ENCODE results near the gene SMS. TPM values are rescaled to one million over a fixed set of nuclear protein-coding genes. Genes with fewer than 3 reads are reported as not detected.

The SMS gene
- total and polyA plus RNA-seq, 10 of the 15 experiments (the other 5 are each of a cell fraction or from before 2014, with no cell fraction given), result 55.8 to 156 (median 114) TPM

DNA sequence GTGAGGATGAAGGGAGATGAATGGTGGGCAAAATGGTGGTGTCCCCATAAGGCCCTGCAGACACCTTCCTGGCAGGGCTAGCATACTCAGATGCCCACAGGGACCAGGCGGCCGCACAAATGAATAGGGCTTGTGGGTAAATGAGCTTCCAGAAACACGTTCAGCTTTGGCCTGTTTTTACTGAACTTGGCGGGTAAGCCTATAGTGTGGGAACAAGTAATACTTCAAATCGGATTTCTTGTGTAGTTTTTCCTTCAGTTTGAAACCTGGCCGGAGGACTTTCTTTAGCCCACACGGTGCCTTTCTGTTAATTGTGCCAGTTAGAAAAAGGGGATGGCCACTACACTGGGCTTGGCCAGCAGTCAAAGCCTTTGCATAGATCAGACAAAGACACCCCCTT, 22.8 kb downstream of the SMS start (continued):
- TF ChIP-seq CEBPB (IDR thresholded peaks at IDR 0.05; ENCODE audit: borderline replicate concordance in 1 of 2, low read depth in 2 of 2, low read length in 2 of 2) (no peak), LARP7 (IDR thresholded peaks at IDR 0.05) (no peak), MEF2A (IDR thresholded peaks at IDR 0.05; ENCODE audit: insufficient read depth, low read depth, low read length) (no peak), HDAC6 (IDR thresholded peaks at IDR 0.05; ENCODE audit: unreplicated experiment) (no peak), EZH2 (IDR thresholded peaks at IDR 0.05; ENCODE audit: borderline replicate concordance, control insufficient read depth, low read depth, low read length) (no peak)
- TF ChIP-seq, protein P1, sequence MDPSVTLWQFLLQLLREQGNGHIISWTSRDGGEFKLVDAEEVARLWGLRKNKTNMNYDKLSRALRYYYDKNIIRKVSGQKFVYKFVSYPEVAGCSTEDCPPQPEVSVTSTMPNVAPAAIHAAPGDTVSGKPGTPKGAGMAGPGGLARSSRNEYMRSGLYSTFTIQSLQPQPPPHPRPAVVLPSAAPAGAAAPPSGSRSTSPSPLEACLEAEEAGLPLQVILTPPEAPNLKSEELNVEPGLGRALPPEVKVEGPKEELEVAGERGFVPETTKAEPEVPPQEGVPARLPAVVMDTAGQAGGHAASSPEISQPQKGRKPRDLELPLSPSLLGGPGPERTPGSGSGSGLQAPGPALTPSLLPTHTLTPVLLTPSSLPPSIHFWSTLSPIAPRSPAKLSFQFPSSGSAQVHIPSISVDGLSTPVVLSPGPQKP (IDR thresholded peaks at IDR 0.05; ENCODE audit: low read depth, low read length), result no peak
- TF ChIP-seq, protein P2, sequence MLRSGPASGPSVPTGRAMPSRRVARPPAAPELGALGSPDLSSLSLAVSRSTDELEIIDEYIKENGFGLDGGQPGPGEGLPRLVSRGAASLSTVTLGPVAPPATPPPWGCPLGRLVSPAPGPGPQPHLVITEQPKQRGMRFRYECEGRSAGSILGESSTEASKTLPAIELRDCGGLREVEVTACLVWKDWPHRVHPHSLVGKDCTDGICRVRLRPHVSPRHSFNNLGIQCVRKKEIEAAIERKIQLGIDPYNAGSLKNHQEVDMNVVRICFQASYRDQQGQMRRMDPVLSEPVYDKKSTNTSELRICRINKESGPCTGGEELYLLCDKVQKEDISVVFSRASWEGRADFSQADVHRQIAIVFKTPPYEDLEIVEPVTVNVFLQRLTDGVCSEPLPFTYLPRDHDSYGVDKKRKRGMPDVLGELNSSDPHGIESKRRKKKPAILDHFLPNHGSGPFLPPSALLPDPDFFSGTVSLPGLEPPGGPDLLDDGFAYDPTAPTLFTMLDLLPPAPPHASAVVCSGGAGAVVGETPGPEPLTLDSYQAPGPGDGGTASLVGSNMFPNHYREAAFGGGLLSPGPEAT (IDR thresholded peaks at IDR 0.05; ENCODE audit: low read depth), result no peak

DNA sequence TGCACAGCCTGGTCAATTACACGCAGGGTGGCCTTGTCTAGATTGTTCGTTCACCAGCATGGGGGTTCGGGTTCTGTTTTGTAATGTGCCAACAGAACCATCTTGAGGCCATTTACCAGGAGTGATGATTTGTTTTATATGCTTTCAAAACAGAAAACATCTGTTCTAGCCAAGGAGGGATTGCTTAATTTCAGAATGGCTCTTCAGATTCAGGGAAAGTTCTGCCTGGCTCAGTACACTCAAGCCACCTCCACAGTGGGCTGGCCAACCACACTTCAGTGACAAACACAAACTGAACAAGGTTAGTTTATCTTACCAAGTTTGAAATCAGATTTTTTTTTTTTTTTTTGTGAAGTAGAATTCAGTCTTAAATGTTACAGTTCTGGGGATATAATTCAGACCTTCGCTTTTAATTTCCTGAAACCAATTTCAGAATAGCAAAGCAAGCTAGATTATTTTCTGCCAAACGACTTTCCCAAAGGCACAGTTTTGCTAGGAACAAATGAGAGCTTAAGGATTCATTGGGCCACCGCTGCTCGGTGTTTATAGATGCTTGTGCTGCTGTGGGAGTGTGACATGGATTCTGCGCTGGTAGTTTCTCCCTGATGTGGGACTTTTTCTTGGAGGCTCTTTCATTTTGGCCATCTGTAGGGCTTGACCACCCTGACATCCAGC, 23.4 kb downstream of the SMS start:
- 61% methylated on average over 8 of the region's 8 CpGs for WGBS (ENCODE audit: insufficient coverage, insufficient replicate concordance, low lambda C conversion rate, missing lambda C conversion rate)
- CTCF ChIA-PET, result interaction anchor here (0.6 to 1.4 kb wide), 2 partner anchors 10 to 51 kb away, joined by 3 to 4 read pairs; no protein-coding TSS in a partner anchor
- SMC1A ChIA-PET (ENCODE audit: uncharacterized antibody, unreplicated experiment), result no interaction called here
- H3K4me3 ChIP-seq, result no peak overlapping the region
- no peak overlapping the region for H3K4me2 ChIP-seq (ENCODE audit: control insufficient read depth, insufficient read depth)
- intact Hi-C loops (cut with micrococcal nuclease; ENCODE audit: unreplicated experiment), result no loop called here
- RAD21 ChIA-PET (ENCODE audit: unreplicated experiment), result interaction anchor here (0.6 to 0.7 kb wide), 2 partner anchors 240 to 764 kb away, joined by 3 read pairs; no protein-coding TSS in a partner anchor
- BruUV-seq (replicated peaks), result no TSS peak
- DNase-seq (ENCODE audit: low read depth, low spot score) (no peak), ATAC-seq (no peak), FAIRE-seq (no peak)
- no peaks in the 10 kb centered on the region for H4K20me1 ChIP-seq (ENCODE audit: control insufficient read depth, insufficient read depth)
- H3K79me2 ChIP-seq (ENCODE audit: control insufficient read depth, insufficient read depth, low read length), result peaks cover 35% of the 10 kb centered on the region
- no peaks in the 10 kb centered on the region for H3K9me3 ChIP-seq (replicated peaks; ENCODE audit: control insufficient read depth, insufficient read depth, low read length)
- H2AFZ ChIP-seq (ENCODE audit: control insufficient read depth, low read depth, low read length), result no peak overlapping the region
- H3K36me3 ChIP-seq (ENCODE audit: control insufficient read depth in 2 of 2, insufficient read depth in 2 of 2, low read length in 1 of 2), result peaks cover 0 to 3% of the 10 kb centered on the region in 2 experiments; a peak in 3 of 4 replicates
- H3K27ac ChIP-seq (ENCODE audit: control insufficient read depth, insufficient read depth), result no peak overlapping the region
- H3K9ac ChIP-seq (ENCODE audit: control insufficient read depth, insufficient read depth, low read length), result no peak overlapping the region
- POLR2A ChIA-PET, result interaction anchor here (0.5 to 0.7 kb wide), 2 partner anchors 167 to 1209 kb away, joined by 4 to 5 read pairs; no protein-coding TSS in a partner anchor
- in situ Hi-C loops (cut with MboI), result no loop called here
- no peaks in the 10 kb centered on the region for H3K27me3 ChIP-seq (replicated peaks in 1 of 2; ENCODE audit: control insufficient read depth in 2 of 2, insufficient read depth in 2 of 2, low read length in 1 of 2)
- H3K4me1 ChIP-seq (ENCODE audit: control insufficient read depth, insufficient read depth, low read length), result peaks cover 2% of the 10 kb centered on the region; the same call in 1 of the 2 replicates
- TF ChIP-seq, protein P3, sequence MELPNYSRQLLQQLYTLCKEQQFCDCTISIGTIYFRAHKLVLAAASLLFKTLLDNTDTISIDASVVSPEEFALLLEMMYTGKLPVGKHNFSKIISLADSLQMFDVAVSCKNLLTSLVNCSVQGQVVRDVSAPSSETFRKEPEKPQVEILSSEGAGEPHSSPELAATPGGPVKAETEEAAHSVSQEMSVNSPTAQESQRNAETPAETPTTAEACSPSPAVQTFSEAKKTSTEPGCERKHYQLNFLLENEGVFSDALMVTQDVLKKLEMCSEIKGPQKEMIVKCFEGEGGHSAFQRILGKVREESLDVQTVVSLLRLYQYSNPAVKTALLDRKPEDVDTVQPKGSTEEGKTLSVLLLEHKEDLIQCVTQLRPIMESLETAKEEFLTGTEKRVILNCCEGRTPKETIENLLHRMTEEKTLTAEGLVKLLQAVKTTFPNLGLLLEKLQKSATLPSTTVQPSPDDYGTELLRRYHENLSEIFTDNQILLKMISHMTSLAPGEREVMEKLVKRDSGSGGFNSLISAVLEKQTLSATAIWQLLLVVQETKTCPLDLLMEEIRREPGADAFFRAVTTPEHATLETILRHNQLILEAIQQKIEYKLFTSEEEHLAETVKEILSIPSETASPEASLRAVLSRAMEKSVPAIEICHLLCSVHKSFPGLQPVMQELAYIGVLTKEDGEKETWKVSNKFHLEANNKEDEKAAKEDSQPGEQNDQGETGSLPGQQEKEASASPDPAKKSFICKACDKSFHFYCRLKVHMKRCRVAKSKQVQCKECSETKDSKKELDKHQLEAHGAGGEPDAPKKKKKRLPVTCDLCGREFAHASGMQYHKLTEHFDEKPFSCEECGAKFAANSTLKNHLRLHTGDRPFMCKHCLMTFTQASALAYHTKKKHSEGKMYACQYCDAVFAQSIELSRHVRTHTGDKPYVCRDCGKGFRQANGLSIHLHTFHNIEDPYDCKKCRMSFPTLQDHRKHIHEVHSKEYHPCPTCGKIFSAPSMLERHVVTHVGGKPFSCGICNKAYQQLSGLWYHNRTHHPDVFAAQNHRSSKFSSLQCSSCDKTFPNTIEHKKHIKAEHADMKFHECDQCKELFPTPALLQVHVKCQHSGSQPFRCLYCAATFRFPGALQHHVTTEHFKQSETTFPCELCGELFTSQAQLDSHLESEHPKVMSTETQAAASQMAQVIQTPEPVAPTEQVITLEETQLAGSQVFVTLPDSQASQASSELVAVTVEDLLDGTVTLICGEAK (IDR thresholded peaks at IDR 0.05; ENCODE audit: borderline replicate concordance), result no peak
- TF ChIP-seq EP300 (IDR thresholded peaks at IDR 0.05; ENCODE audit: borderline replicate concordance in 1 of 2, control insufficient read depth in 1 of 2, low read depth in 2 of 2, low read length in 2 of 2) (no peak), ZNF217 (IDR thresholded peaks at IDR 0.05) (no peak), SMAD1 (IDR thresholded peaks at IDR 0.05; ENCODE audit: low read depth, partially characterized antibody) (no peak), KAT2A (conservative IDR thresholded peaks at IDR 0.05; ENCODE audit: control insufficient read depth, low read depth, low read length) (no peak)
